C4-2B (cell line): ENCODE results near the gene REPS2.

Experiments used
- H3K27ac ChIP-seq: fragments of 450-650 bp; 2 replicates; pipeline ENCODE4 v1.5.1; 2017
- CTCF ChIP-seq: fragments of 450-650 bp; conservative IDR thresholded peaks from 2 replicates; pipeline ENCODE4 v1.5.1; 2017; ENCODE audit warnings: mild to moderate bottlenecking
- ZFX ChIP-seq: fragments of 450-650 bp; IDR thresholded peaks from 2 replicates; pipeline ENCODE4 v1.6.1; 2017

Gene REPS2

GRCh38 chrX:17120816-17121215 lies 174.4 kb downstream of the REPS2 start:
- no peak for TF ChIP-seq ZFX
- no peak overlapping the region for H3K27ac ChIP-seq

GRCh38 chrX:17154001-17154400 lies 207.5 kb downstream of the REPS2 start:
- no peak overlapping the region for H3K27ac ChIP-seq
- TF ChIP-seq CTCF (no peak), ZFX (no peak)

DNA sequence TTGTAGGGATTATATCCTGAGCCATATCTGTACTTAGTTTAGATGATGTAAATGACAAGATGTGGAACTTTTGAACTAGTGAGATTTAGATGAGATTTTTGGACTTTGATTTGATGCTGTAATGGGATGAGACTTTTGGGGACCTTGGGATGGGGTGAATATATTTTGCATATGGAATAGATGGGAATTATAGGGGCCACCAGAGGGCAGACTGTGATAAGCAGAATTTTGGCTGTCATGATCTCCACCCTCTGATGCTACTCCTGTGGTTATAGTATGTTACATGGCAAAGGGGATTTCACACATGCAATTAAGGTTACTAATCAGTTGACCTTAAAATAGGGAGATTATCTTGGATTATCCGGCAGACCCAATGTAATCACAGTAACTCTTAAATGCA lies 214.5 kb downstream of the REPS2 start:
- H3K27ac ChIP-seq, result no peak overlapping the region
- TF ChIP-seq ZFX (no peak), CTCF (peak; percentile 45)

DNA sequence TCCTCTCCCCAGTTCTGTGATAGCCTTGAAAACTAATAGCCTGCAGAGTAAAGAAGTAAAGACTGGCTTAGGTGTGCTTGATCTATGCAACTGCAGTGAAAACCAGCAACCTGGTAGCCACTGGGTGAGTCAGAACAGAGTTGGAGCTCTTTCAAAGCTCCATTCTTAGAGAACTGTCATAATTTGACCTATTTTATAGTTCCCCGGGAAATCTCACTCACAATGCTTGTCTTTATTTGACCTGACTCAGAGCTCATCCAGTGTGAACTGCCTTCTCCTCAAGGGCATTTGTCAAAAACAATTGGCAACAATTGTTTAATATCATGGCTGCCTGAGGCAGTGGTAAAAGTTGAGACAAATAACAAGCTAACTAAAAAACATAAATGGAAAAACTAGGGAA lies 215.5 kb downstream of the REPS2 start:
- TF ChIP-seq ZFX, result no peak
- TF ChIP-seq CTCF, result no peak
- H3K27ac ChIP-seq, result no peak overlapping the region

- H3K27ac ChIP-seq, result no peak overlapping the region
- TF ChIP-seq CTCF (no peak), ZFX (no peak)
These were observed 217.6 kb downstream of the REPS2 start for GRCh38 chrX:17164079-17164478.

DNA sequence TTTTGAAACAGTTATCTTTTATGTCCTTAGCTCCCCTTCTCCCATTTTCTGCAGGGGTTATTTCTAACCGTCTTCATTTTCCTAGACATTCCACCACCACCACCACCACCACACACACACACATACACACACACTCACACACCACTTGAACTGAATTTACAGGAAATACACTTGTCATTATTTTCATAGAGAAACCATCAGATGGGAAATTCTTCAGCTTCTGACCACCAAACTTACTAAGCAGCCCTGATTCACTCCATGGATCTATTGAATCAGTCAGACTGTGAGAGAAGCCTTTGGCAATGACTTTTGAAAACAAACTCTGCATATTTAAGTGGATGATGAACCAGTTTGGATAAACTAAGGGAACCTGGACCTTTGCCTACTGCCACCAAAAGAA lies 218.5 kb downstream of the REPS2 start:
- no peak overlapping the region for H3K27ac ChIP-seq
- TF ChIP-seq CTCF (no peak), ZFX (no peak)

DNA sequence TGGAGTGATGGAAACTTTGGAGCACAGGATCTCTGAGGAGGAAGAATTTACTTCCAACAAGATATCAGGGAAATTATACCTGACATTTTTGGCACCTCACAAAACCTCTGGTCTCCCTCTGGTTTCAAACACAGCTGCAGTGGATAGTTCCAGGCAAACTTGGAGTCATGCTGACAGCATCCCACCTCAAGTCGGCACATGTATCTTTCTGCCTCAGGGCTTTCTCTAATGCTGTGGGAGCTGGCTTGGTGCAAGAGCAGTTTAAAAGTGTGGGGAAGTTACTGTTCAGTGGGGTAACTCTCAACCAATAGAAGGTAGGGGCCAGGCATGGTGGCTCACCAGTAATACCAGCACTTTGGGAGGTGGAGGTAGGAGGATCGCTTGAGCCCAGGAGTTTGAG lies 221.5 kb downstream of the REPS2 start:
- TF ChIP-seq ZFX, result no peak
- TF ChIP-seq CTCF, result no peak
- H3K27ac ChIP-seq, result no peak overlapping the region

GRCh38 chrX:17170973-17171372 lies 224.5 kb downstream of the REPS2 start:
- H3K27ac ChIP-seq, result no peak overlapping the region
- TF ChIP-seq CTCF (no peak), ZFX (no peak)
